Peyer's patch (tissue), 4 donors: ENCODE measurements around the gene TMEM117. TPM values are rescaled to one million over a fixed set of nuclear protein-coding genes. Genes with fewer than 3 reads are reported as not detected.
A peak's percentile ranks its signal among the peaks of the same experiment; 100 is the strongest.

Experiments used
- DNase-seq, 3 donors: peaks; one replicate each; pipeline ENCODE4 v3.0.0-alpha.2; 2017 to 2019
- H3K27ac ChIP-seq, 4 donors: fragments of 200-600 bp; sonication (generic); one replicate each; pipeline ENCODE4 v1.5.1; 2016 to 2019
- H3K27me3 ChIP-seq, 2 donors: fragments of 200-600 bp; sonication (generic); one replicate each; pipeline ENCODE4 v1.5.1; 2019
- H3K36me3 ChIP-seq, 3 donors: fragments of 200-600 bp; sonication (generic); one replicate each; pipeline ENCODE4 v1.5.1; 2016 to 2019
- H3K4me1 ChIP-seq, 4 donors: fragments of 200-600 bp; sonication (generic); one replicate each; pipeline ENCODE4 v1.5.1; 2016 to 2019
- H3K4me3 ChIP-seq, 4 donors: fragments of 200-600 bp; sonication (generic); 1 replicate in 3 of 4; 2 replicates in 1 of 4; pipeline ENCODE4 v1.5.1; 2016 to 2019; ENCODE audit warnings: mild to moderate bottlenecking in 1 of 4
- H3K9me3 ChIP-seq, 4 donors: fragments of 200-600 bp; sonication (generic); one replicate each; pipeline ENCODE4 v1.5.1; 2016 to 2019; ENCODE audit warnings: mild to moderate bottlenecking in 1 of 4
- POLR2A ChIP-seq, 2 donors: fragments of 450-650 bp; IDR thresholded peaks; one replicate each; pipeline ENCODE4 v1.5.1; 2017; ENCODE audit warnings: antibody characterized with exemption in 2 of 2, mild to moderate bottlenecking in 2 of 2, moderate library complexity in 2 of 2
- total RNA-seq, 4 donors: library from RNA; depleted of rRNA; stranded (reverse); fragments of >200 nt; gene quantifications; one replicate each; pipeline ENCODE4 v1.1.0, GENCODE V29; 2016
- TF ChIP-seq, protein P1 (sequence below), 6 experiments: fragments of 450-650 bp in 4 of 6; fragments of 200-600 bp in 2 of 6; sonication (generic) in 1 of 6; IDR thresholded peaks; one replicate each; pipeline ENCODE4 v1.5.1; 2017 to 2019; ENCODE audit warnings: antibody characterized with exemption in 6 of 6, mild to moderate bottlenecking in 3 of 6, moderate library complexity in 1 of 6

Gene TMEM117
- total RNA-seq, 4 donors from 2014 or later: 10.7 to 60.1 (median 51.9) TPM

- H3K27me3 ChIP-seq: no peaks in the 10 kb centered on the region
- H3K9me3 ChIP-seq: peaks cover 0 to 8% (median 0%) of the 10 kb centered on the region in 4 donors
- H3K27ac ChIP-seq: no peak overlapping the region
- DNase-seq: no peak
- H3K36me3 ChIP-seq: no peaks in the 10 kb centered on the region
- no peaks in the 10 kb centered on the region for H3K4me1 ChIP-seq
- no peak overlapping the region for H3K4me3 ChIP-seq
- TF ChIP-seq, protein P1, sequence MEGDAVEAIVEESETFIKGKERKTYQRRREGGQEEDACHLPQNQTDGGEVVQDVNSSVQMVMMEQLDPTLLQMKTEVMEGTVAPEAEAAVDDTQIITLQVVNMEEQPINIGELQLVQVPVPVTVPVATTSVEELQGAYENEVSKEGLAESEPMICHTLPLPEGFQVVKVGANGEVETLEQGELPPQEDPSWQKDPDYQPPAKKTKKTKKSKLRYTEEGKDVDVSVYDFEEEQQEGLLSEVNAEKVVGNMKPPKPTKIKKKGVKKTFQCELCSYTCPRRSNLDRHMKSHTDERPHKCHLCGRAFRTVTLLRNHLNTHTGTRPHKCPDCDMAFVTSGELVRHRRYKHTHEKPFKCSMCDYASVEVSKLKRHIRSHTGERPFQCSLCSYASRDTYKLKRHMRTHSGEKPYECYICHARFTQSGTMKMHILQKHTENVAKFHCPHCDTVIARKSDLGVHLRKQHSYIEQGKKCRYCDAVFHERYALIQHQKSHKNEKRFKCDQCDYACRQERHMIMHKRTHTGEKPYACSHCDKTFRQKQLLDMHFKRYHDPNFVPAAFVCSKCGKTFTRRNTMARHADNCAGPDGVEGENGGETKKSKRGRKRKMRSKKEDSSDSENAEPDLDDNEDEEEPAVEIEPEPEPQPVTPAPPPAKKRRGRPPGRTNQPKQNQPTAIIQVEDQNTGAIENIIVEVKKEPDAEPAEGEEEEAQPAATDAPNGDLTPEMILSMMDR (IDR thresholded peaks at IDR 0.05): no peak
- no peak for TF ChIP-seq POLR2A (IDR thresholded peaks at IDR 0.05)
Measured at GRCh38 chr12:43935581-43935980, 99.7 kb downstream of the TMEM117 start.

GRCh38 chr12:43937947-43938346 lies 102.1 kb downstream of the TMEM117 start:
- no peak overlapping the region for H3K27ac ChIP-seq
- TF ChIP-seq POLR2A (IDR thresholded peaks at IDR 0.05): no peak
- TF ChIP-seq, protein P1 (IDR thresholded peaks at IDR 0.05): peak in 1 of 6 experiments; percentile 19
- no peaks in the 10 kb centered on the region for H3K9me3 ChIP-seq
- H3K27me3 ChIP-seq: no peaks in the 10 kb centered on the region
- no peak overlapping the region for H3K4me3 ChIP-seq
- no peaks in the 10 kb centered on the region for H3K4me1 ChIP-seq
- no peak for DNase-seq
- no peaks in the 10 kb centered on the region for H3K36me3 ChIP-seq

DNA sequence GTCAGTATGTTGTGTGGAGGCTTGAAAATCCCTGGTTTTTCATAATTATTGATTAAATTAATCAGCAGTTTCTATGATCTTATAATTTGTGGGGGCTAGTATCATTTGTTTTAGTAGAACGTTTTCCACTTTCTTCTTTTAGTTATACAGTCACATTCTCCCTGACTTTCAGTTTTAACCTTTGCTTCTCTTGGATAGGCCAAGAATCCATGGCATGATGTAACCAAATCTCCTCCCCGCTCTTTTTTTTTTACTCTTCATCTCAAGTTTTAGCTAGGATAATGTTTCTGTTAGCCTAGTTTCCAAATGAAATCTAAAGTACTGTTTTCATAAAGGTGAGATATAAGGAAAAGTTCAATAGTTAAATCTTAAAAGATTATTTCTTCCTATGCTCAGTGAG lies 106.5 kb downstream of the TMEM117 start:
- Histone ChIP-seq H3K4me1 (no peaks in the 10 kb centered on the region), H3K27ac (no peak overlapping the region), H3K4me3 (no peak overlapping the region), H3K36me3 (no peaks in the 10 kb centered on the region), H3K9me3 (no peaks in the 10 kb centered on the region), H3K27me3 (no peaks in the 10 kb centered on the region)
- TF ChIP-seq POLR2A (IDR thresholded peaks at IDR 0.05): no peak
- TF ChIP-seq, protein P1 (IDR thresholded peaks at IDR 0.05): no peak
- no peak for DNase-seq

DNA sequence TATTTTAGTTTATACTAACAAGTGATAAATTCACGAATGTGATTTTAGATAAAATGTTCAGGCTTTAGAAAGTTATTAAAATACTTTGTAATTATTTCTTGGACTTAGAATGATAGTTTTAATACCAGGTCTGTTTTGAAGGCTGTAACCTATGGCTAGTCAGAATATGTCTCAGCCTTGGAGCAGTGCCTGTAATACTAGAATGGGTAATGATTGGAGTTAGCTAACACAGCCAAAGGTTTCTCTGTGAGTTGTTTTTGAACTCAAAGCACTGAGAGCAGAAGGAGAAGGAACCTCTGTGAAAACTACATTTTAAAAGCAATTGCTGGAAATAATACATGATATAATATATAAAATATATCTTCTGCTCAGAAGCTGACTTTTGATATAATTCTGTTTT lies 110.1 kb downstream of the TMEM117 start:
- H3K4me3 ChIP-seq: no peak overlapping the region
- DNase-seq: no peak
- H3K36me3 ChIP-seq: no peaks in the 10 kb centered on the region
- no peaks in the 10 kb centered on the region for H3K9me3 ChIP-seq
- no peak overlapping the region for H3K27ac ChIP-seq
- H3K4me1 ChIP-seq: no peaks in the 10 kb centered on the region
- H3K27me3 ChIP-seq: no peaks in the 10 kb centered on the region
- no peak for TF ChIP-seq POLR2A (IDR thresholded peaks at IDR 0.05)
- TF ChIP-seq, protein P1 (IDR thresholded peaks at IDR 0.05): no peak

DNA sequence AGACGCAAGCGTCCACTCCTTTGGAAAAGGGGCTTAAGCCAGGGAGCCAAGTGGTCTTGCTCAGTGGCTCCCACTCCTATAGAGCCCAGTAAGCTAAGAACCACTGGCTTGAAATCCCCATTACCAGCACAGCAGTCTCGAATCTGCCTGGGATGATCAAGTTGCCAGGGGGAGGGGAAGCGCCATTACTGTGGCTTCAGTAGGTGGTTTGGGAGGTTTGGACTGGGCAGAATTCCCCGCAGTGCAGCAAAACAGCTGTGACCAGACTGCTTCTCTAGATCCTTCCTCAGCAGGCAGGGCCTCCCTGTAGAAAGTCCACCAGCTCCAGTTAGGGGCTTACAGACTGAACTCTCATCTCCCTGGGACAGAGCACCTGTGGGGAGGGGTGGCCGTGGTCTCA lies 115.4 kb downstream of the TMEM117 start:
- Histone ChIP-seq H3K4me3 (no peak overlapping the region), H3K9me3 (no peaks in the 10 kb centered on the region), H3K27ac (no peak overlapping the region), H3K27me3 (no peaks in the 10 kb centered on the region), H3K4me1 (no peaks in the 10 kb centered on the region), H3K36me3 (peaks cover 0 to 5% (median 0%) of the 10 kb centered on the region in 3 donors)
- no peak for DNase-seq
- TF ChIP-seq, protein P1 (IDR thresholded peaks at IDR 0.05): no peak
- TF ChIP-seq POLR2A (IDR thresholded peaks at IDR 0.05): no peak
